HepG2 (cell line): ENCODE results near the gene METTL15. TPM values are rescaled to one million over a fixed set of nuclear protein-coding genes. Genes with fewer than 3 reads are reported as not detected.

Source experiments
- ATAC-seq: fragments of 200-7000 bp; cut with Tn5 transposase; 3 replicates; pipeline ENCODE4 v1.9.1; 2020; ENCODE audit warnings: mild to moderate bottlenecking, moderate library complexity
- BruUV-seq: library from RNA; stranded (reverse); fragments of 400-500 nt; replicated peaks from 2 replicates; lab custom pipeline; 2021; lab: Mats Ljungman, UMichigan
- CTCF ChIA-PET: fragments of 300-600 bp; formaldehyde crosslinking; extraction: SDS; loops from one replicate; lab custom pipeline; 2021; ENCODE audit warnings: low total read pairs, inconsistent platforms, low intra/inter-chr PET ratio; lab: Yijun Ruan, JAX
- POLR2A ChIA-PET: fragments of 350-600 bp; sonication (Branson Sonifier 250); formaldehyde crosslinking; loops from one replicate; lab custom pipeline; 2020; ENCODE audit warnings: antibody characterized with exemption, inconsistent platforms; lab: Yijun Ruan, JAX
- DNase-seq: peaks from one replicate; pipeline ENCODE4 v3.0.0-alpha.2; 2015; ENCODE audit warnings: low spot score
- FAIRE-seq: peaks from 3 replicates; lab custom pipeline; 2011; peaks lifted over from hg19 to GRCh38; lab: Jason Lieb, UNC
- H2AFZ ChIP-seq: one replicate; pipeline ENCODE4 v1.6.1; 2011; ENCODE audit warnings: low read length, inconsistent platforms
- H3K27ac ChIP-seq: fragments of 300-600 bp; 3 replicates; pipeline ENCODE4 v1.8.0; 2011; ENCODE audit warnings: mixed run types, mild to moderate bottlenecking, mixed read lengths, low read length, inconsistent platforms; ENCODE audit not compliant: insufficient read depth; ENCODE audit errors: extremely low read length
- H3K27me3 ChIP-seq, 2 experiments: fragments of 200-600 bp in 1 of 2; 2 replicates in 1 of 2; 3 replicates in 1 of 2; pipeline versions ENCODE4 v1.6.0 to v1.8.0; 2011; ENCODE audit warnings: low read length in 2 of 2, mild to moderate bottlenecking in 2 of 2, moderate library complexity in 2 of 2, inconsistent platforms in 1 of 2; ENCODE audit not compliant: insufficient read depth in 2 of 2, control insufficient read depth in 1 of 2
- H3K36me3 ChIP-seq, 2 experiments: fragments of 200-600 bp in 1 of 2; replicated peaks in 1 of 2; 2 replicates in 1 of 2; 3 replicates in 1 of 2; pipeline versions ENCODE4 v1.5.1 to v1.8.0; 2011; ENCODE audit warnings: low read length in 2 of 2, inconsistent platforms in 1 of 2; ENCODE audit not compliant: insufficient read depth in 2 of 2, control insufficient read depth in 1 of 2
- H3K4me1 ChIP-seq: 2 replicates; pipeline ENCODE4 v1.5.1; 2012; ENCODE audit warnings: low read length, inconsistent platforms; ENCODE audit not compliant: insufficient read depth
- H3K4me2 ChIP-seq: 2 replicates; pipeline ENCODE4 v1.6.0; 2011; ENCODE audit warnings: low read depth, low read length, inconsistent platforms
- H3K4me3 ChIP-seq, 3 experiments: fragments of 200-600 bp in 1 of 3; sonication (generic), shearing (Covaris generic) in 1 of 3; replicated peaks in 1 of 3; 2 replicates each; pipeline ENCODE4 v1.5.1; 2011 to 2016; ENCODE audit warnings: low read length in 3 of 3, inconsistent platforms in 2 of 3, low read depth in 2 of 3, mild to moderate bottlenecking in 2 of 3, control low read depth in 1 of 3, mixed read lengths in 1 of 3; ENCODE audit not compliant: insufficient read depth in 1 of 3
- H3K79me2 ChIP-seq: one replicate; pipeline ENCODE4 v1.6.1; 2011; ENCODE audit warnings: low read length, inconsistent platforms; ENCODE audit not compliant: insufficient read depth
- H3K9ac ChIP-seq: 2 replicates; pipeline ENCODE4 v1.6.0; 2011; ENCODE audit warnings: mild to moderate bottlenecking, low read depth, low read length, inconsistent platforms; ENCODE audit not compliant: insufficient read depth
- H3K9me3 ChIP-seq: 2 replicates; pipeline ENCODE4 v1.5.1; 2012; ENCODE audit warnings: mild to moderate bottlenecking, low read length
- H4K20me1 ChIP-seq: 2 replicates; pipeline ENCODE4 v1.6.0; 2011; ENCODE audit warnings: inconsistent platforms, mild to moderate bottlenecking, low read length, moderate library complexity; ENCODE audit not compliant: insufficient read depth
- CCAR2 ChIP-seq: fragments of 200-400 bp; formaldehyde crosslinking; optimal IDR thresholded peaks from 2 replicates; pipeline ENCODE3; 2018; ENCODE audit warnings: low read depth, mild to moderate bottlenecking, low read length, moderate library complexity
- whole genome bisulfite sequencing: methylation state at CpG from one replicate; pipeline ENCODE4 v1.1.6; 2017; ENCODE audit warnings: low lambda C conversion rate; 5-methylcytosine and 5-hydroxymethylcytosine counted together
- in situ Hi-C: cut with HindIII; loops from 2 replicates; pipeline ENCODE4 v1.10.0; 2017; ENCODE audit warnings: low pct_unique_long_range_greater_than_20kb; ENCODE audit not compliant: extremely low pct_ligation_motif_present
- intact Hi-C: fragments of 100-400 bp; cut with micrococcal nuclease; formaldehyde crosslinking; loops from one replicate; pipeline ENCODE4 v1.10.0; 2022; ENCODE audit not compliant: unreplicated experiment
- polyA plus RNA-seq, 8 experiments: library from polyadenylated mRNA; depleted of rRNA in 3 of 8; stranded (reverse) in 7 of 8; unstranded in 1 of 8; fragments of >200 nt; fragmentation: Illumina TruSeq in 4 of 8; extraction: Trizol in 4 of 8; gene quantifications; 2 replicates each; pipeline versions ENCODE4 v1.2.1 to v1.2.3, GENCODE V29; 2011 to 2016; ENCODE audit warnings: low read depth in 4 of 8, missing spikeins in 1 of 8, mixed read lengths in 1 of 8; ENCODE audit not compliant: insufficient read depth in 1 of 8
- total RNA-seq, 5 experiments: library from RNA; depleted of rRNA; stranded (reverse); fragments of >200 nt; fragmentation: Illumina TruSeq; extraction: Trizol; gene quantifications; 2 replicates each; pipeline ENCODE4 v1.2.3, GENCODE V29; 2016; ENCODE audit warnings: low read depth in 1 of 5
- TF ChIP-seq, protein P1 (sequence below): sonication (generic); formaldehyde crosslinking; IDR thresholded peaks from 2 replicates; pipeline ENCODE4 v1.8.0; 2022; ENCODE audit warnings: missing genetic modification reagents, mild to moderate bottlenecking, borderline replicate concordance

METTL15 gene
- total and polyA plus RNA-seq, 2 of the 13 experiments (the other 11 are each of a cell fraction or from before 2014, with no cell fraction given), result 6.5 to 14.0 TPM

- no peaks in the 10 kb centered on the region for H4K20me1 ChIP-seq
- DNase-seq (no peak), FAIRE-seq (no peak), ATAC-seq (no peak)
- no peaks in the 10 kb centered on the region for H3K27me3 ChIP-seq
- H3K4me1 ChIP-seq, result no peaks in the 10 kb centered on the region
- H3K4me2 ChIP-seq, result no peak overlapping the region
- no peaks in the 10 kb centered on the region for H3K79me2 ChIP-seq
- CTCF ChIA-PET, result no interaction called here
- H3K9me3 ChIP-seq, result no peaks in the 10 kb centered on the region
- H3K4me3 ChIP-seq, result no peak overlapping the region
- intact Hi-C loops (no loop called here), in situ Hi-C loops (no loop called here)
- POLR2A ChIA-PET, result no interaction called here
- 98% methylated on average over 2 of the region's 2 CpGs for WGBS
- H3K36me3 ChIP-seq, result no peaks in the 10 kb centered on the region
- BruUV-seq, result no TSS peak
- no peak overlapping the region for H3K9ac ChIP-seq
- H2AFZ ChIP-seq, result no peak overlapping the region
- no peak overlapping the region for H3K27ac ChIP-seq
- TF ChIP-seq, protein P1, sequence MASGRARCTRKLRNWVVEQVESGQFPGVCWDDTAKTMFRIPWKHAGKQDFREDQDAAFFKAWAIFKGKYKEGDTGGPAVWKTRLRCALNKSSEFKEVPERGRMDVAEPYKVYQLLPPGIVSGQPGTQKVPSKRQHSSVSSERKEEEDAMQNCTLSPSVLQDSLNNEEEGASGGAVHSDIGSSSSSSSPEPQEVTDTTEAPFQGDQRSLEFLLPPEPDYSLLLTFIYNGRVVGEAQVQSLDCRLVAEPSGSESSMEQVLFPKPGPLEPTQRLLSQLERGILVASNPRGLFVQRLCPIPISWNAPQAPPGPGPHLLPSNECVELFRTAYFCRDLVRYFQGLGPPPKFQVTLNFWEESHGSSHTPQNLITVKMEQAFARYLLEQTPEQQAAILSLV, result no peak
Measured at GRCh38 chr11:28353991-28354390, 245.8 kb downstream of the METTL15 start.

- in situ Hi-C loops (no loop called here), intact Hi-C loops (no loop called here)
- Histone ChIP-seq H3K27me3 (no peaks in the 10 kb centered on the region), H3K9me3 (no peaks in the 10 kb centered on the region), H3K79me2 (no peaks in the 10 kb centered on the region), H3K4me3 (no peak overlapping the region), H3K27ac (no peak overlapping the region), H3K9ac (no peak overlapping the region), H4K20me1 (no peaks in the 10 kb centered on the region), H3K4me1 (no peaks in the 10 kb centered on the region), H3K4me2 (no peak overlapping the region), H3K36me3 (no peaks in the 10 kb centered on the region), H2AFZ (no peak overlapping the region)
- TF ChIP-seq CCAR2, result no peak
- WGBS, result 95% methylated on average over 2 of the region's 2 CpGs
- DNase-seq (no peak), ATAC-seq (no peak), FAIRE-seq (no peak)
- ChIA-PET CTCF (no interaction called here), POLR2A (no interaction called here)
- BruUV-seq, result no TSS peak
Measured at GRCh38 chr11:28366549-28367346, 258.6 kb downstream of the METTL15 start.
